HEK293T (cell line): ENCODE measurements around the gene NRAS.

Source experiments
- CTCF ChIA-PET: fragments of 350-600 bp; formaldehyde crosslinking; extraction: SDS; loops from one replicate; lab custom pipeline; 2021; ENCODE audit warnings: antibody characterized with exemption, inconsistent platforms; lab: Yijun Ruan, JAX
- POLR2A ChIA-PET: fragments of 350-600 bp; formaldehyde crosslinking; extraction: SDS; loops from one replicate; lab custom pipeline; 2020; ENCODE audit warnings: antibody characterized with exemption, inconsistent platforms; lab: Yijun Ruan, JAX
- DNase-seq: peaks from one replicate; pipeline ENCODE4 v3.0.0; 2012; ENCODE audit warnings: mixed read lengths; ENCODE audit errors: extremely low spot score
- ARNT ChIP-seq: fragments of 450-650 bp; IDR thresholded peaks from 2 replicates; pipeline ENCODE4 v1.6.1; 2017; ENCODE audit warnings: mild to moderate bottlenecking
- BHLHE40 ChIP-seq: fragments of 450-650 bp; IDR thresholded peaks from 2 replicates; pipeline ENCODE4 v1.6.1; 2016; ENCODE audit warnings: mild to moderate bottlenecking, moderate library complexity, borderline replicate concordance
- CTBP1 ChIP-seq: fragments of 450-650 bp; IDR thresholded peaks from 2 replicates; pipeline ENCODE4 v1.6.1; 2016; ENCODE audit warnings: borderline replicate concordance
- ELF4 ChIP-seq: fragments of 450-650 bp; IDR thresholded peaks from 2 replicates; pipeline ENCODE4 v1.6.1; 2017; ENCODE audit warnings: antibody characterized with exemption
- FOXA1 ChIP-seq: fragments of 450-650 bp; IDR thresholded peaks from 2 replicates; pipeline ENCODE4 v1.6.1; 2016; ENCODE audit warnings: mild to moderate bottlenecking
- FOXK2 ChIP-seq: fragments of 450-650 bp; IDR thresholded peaks from 2 replicates; pipeline ENCODE4 v1.6.1; 2016; ENCODE audit warnings: mild to moderate bottlenecking
- FOXM1 ChIP-seq: fragments of 450-650 bp; IDR thresholded peaks from 2 replicates; pipeline ENCODE4 v1.6.1; 2017; ENCODE audit warnings: mild to moderate bottlenecking, borderline replicate concordance
- HDGF ChIP-seq: fragments of 450-650 bp; IDR thresholded peaks from 2 replicates; pipeline ENCODE4 v1.6.1; 2017; ENCODE audit warnings: antibody characterized with exemption, borderline replicate concordance
- L3MBTL2 ChIP-seq: fragments of 450-650 bp; conservative IDR thresholded peaks from 2 replicates; pipeline ENCODE4 v1.6.1; 2016; ENCODE audit warnings: mild to moderate bottlenecking
- LEF1 ChIP-seq: fragments of 450-650 bp; IDR thresholded peaks from 2 replicates; pipeline ENCODE4 v1.6.1; 2017; ENCODE audit warnings: mild to moderate bottlenecking, borderline replicate concordance
- NFRKB ChIP-seq: fragments of 450-650 bp; IDR thresholded peaks from 2 replicates; pipeline ENCODE4 v1.6.1; 2016; ENCODE audit warnings: mild to moderate bottlenecking, moderate library complexity
- SP1 ChIP-seq: fragments of 450-650 bp; IDR thresholded peaks from 2 replicates; pipeline ENCODE4 v1.6.1; 2017
- SUZ12 ChIP-seq: fragments of 450-650 bp; IDR thresholded peaks from 2 replicates; pipeline ENCODE4 v1.6.1; 2016; ENCODE audit warnings: mild to moderate bottlenecking
- TARDBP ChIP-seq: fragments of 450-650 bp; IDR thresholded peaks from 2 replicates; pipeline ENCODE4 v1.6.1; 2016
- ZNF384 ChIP-seq: fragments of 450-650 bp; IDR thresholded peaks from 2 replicates; pipeline ENCODE4 v1.6.1; 2016
- TF ChIP-seq, protein P1 (sequence below): fragments of 450-650 bp; IDR thresholded peaks from 2 replicates; pipeline ENCODE4 v1.6.1; 2016

The NRAS gene

DNA sequence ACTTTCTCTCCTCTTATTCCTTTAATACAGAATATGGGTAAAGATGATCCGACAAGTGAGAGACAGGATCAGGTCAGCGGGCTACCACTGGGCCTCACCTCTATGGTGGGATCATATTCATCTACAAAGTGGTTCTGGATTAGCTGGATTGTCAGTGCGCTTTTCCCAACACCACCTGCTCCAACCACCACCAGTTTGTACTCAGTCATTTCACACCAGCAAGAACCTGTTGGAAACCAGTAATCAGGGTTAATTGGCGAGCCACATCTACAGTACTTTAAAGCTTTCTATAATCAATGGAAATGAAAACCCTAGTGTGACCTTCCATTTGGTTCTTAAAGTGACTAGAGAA is 643 bp downstream of the NRAS start:
- no peak for DNase-seq
- ChIA-PET POLR2A (interaction anchor here (0.7 to 1.8 kb wide), 9 partner anchors 9 to 378 kb away, joined by 3 to 5 read pairs (median 4); partner anchors contain the start of genes AMPD1, CSDE1 and DENND2C), CTCF (interaction anchor here (0.6 kb wide), 1 partner anchor 445 kb away, joined by 3 read pairs; no protein-coding TSS in a partner anchor)
- TF ChIP-seq HDGF (no peak), L3MBTL2 (no peak), TARDBP (no peak), SP1 (no peak), LEF1 (no peak), NFRKB (no peak), FOXA1 (no peak), BHLHE40 (no peak), FOXM1 (no peak), ELF4 (no peak), ZNF384 (no peak), ARNT (no peak), CTBP1 (no peak), SUZ12 (no peak), FOXK2 (no peak)
- TF ChIP-seq, protein P1, sequence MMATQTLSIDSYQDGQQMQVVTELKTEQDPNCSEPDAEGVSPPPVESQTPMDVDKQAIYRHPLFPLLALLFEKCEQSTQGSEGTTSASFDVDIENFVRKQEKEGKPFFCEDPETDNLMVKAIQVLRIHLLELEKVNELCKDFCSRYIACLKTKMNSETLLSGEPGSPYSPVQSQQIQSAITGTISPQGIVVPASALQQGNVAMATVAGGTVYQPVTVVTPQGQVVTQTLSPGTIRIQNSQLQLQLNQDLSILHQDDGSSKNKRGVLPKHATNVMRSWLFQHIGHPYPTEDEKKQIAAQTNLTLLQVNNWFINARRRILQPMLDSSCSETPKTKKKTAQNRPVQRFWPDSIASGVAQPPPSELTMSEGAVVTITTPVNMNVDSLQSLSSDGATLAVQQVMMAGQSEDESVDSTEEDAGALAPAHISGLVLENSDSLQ: no peak

DNA sequence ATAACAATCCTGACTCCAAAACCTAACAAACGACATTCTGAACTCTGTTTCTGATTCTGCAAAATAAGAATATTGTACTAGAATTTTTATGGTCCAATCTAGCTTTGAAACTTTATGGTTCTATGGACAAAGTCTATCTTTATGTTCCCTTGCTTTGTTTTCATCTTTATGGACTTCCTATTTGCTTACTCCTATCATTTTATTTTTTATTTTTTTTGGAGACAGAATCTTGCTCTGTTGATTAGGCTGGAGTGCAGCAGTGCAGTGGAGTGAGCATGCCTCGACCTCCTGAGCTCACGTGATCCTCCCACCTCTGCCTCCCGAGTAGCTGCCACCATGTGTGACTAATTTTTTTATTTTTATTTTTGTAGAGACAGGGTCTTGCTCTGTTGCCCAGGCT is 3.6 kb downstream of the NRAS start:
- no peak for DNase-seq
- no peak for TF ChIP-seq FOXK2
- TF ChIP-seq FOXM1: no peak
- POLR2A ChIA-PET: no interaction called here
- CTCF ChIA-PET: no interaction called here

DNA sequence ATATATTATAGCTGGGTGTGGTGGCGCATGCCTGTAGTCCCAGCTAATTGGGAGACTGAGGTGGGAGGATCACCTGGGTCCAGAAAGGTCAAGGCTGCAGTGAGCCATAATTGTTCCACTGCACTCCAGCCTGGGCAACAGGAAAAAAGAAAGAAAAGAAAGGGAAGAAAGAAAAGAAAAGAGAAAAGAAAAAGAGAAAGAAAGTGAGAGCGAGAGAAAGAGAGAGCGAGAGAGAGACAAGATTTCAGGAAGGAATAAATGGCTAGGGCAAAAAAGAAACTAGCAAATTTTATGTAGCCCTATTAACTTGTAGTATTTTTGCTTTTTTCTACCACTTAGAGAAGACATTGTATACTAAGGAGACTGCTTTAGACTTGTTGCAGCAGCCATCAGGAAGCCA is 6.2 kb downstream of the NRAS start:
- CTCF ChIA-PET: interaction anchor here (0.6 kb wide), 1 partner anchor 278 kb away, joined by 5 read pairs; no protein-coding TSS in a partner anchor

DNA sequence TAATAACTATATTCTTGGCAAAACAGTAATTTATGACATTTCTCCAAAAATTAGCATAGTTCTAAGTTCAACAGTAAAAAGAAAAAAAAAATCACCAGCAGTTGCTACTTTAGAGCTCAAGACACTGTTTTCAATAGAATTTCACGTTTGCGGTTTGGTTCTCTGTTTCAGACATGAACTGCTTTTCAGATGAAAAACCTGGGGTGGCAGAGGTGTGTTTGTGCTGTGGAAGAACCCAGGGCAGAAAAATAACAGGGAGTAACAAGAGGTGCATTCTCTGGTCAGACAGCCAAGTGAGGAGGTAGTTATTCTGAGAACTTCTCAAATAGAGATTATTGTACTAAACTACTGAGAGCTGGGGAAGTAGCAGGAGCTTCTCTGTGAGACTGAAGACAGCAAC is 9.0 kb downstream of the NRAS start:
- ChIA-PET CTCF (no interaction called here), POLR2A (interaction anchor here (1.3 kb wide), 1 partner anchor 8 kb away, joined by 5 read pairs; the partner anchor contains the start of gene NRAS)
- TF ChIP-seq ELF4 (no peak), SP1 (no peak), CTBP1 (no peak), FOXM1 (no peak), FOXA1 (no peak)
- TF ChIP-seq, protein P1: no peak
- DNase-seq: no peak

More for the DNA sequence above, 6.2 kb downstream of the NRAS start:
- no peak for TF ChIP-seq CTBP1
- TF ChIP-seq ARNT: no peak
- DNase-seq: no peak
- POLR2A ChIA-PET: no interaction called here

DNA sequence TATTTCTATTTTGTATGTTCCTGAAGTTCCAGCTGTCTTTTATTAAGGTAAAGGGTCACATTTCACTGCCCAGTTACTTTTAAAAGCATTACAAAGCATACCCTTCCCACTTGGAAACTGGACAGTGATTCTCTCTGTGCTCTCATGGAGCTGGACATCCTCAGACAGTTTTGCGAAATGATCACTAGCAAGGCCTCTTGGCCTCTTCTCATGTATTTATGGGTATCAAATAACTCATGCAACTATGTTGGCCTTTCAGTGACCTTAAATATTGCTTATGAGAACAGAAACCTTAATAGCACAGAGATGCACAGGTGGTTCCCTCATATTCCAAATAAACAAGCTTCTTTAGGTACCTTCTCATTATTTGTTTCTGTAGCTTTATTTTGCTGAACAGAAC is 13.3 kb downstream of the NRAS start:
- no peak for DNase-seq
- no peak for TF ChIP-seq FOXA1
- no peak for TF ChIP-seq L3MBTL2
- no peak for TF ChIP-seq LEF1
- no peak for TF ChIP-seq BHLHE40
- TF ChIP-seq SUZ12: no peak
- no peak for TF ChIP-seq FOXK2
- no peak for TF ChIP-seq CTBP1
- no peak for TF ChIP-seq HDGF
- no peak for TF ChIP-seq ELF4
- no peak for TF ChIP-seq ARNT
- TF ChIP-seq SP1: no peak
- TF ChIP-seq ZNF384: no peak
- no peak for TF ChIP-seq TARDBP
- ChIA-PET CTCF (no interaction called here), POLR2A (no interaction called here)

DNA sequence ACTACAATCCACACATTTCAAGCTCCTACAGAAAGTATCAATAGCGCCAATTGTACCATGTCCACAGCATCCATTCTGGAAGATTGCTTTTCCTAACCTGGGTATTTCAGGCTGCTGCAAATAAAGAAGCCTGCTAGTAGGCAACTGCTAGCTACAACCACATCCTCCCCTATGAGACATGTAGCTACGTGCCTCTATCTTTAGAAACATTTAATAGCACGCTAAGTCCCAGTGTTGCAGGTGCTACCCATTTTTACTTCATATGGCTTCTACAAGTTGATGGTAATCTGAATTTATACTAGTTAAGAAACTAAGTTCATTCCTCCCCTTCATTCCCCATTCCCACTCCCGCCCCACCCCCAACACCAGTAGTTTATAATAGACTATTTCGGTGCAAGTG is 13.8 kb downstream of the NRAS start:
- no peak for DNase-seq
- ChIA-PET POLR2A (no interaction called here), CTCF (no interaction called here)
- TF ChIP-seq FOXK2: no peak
- TF ChIP-seq ZNF384: no peak
- TF ChIP-seq CTBP1: no peak
- TF ChIP-seq LEF1: no peak
- TF ChIP-seq SUZ12: no peak
- no peak for TF ChIP-seq L3MBTL2

DNA sequence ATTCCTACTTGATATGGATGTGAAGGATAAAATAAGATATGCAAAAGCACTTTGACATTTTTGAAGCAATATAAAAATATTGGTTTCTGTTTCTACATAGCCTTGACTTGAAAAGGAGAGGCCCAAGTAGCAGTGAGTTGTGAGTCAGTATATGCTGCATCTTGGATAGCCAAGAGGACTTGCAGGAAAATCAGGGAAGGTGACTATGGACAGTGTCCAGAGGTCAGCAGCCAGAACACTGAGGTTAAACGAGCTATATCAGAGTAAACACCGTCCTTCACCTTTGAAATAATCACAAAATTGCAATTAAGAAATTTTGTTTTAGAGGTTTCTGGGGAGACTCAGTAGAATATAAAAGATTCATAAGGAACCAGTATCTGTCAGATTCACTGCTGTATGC is 14.6 kb downstream of the NRAS start:
- ChIA-PET CTCF (no interaction called here), POLR2A (no interaction called here)
- DNase-seq: no peak
- TF ChIP-seq ARNT (no peak), NFRKB (no peak), HDGF (no peak), SUZ12 (no peak), FOXM1 (no peak), FOXA1 (no peak), L3MBTL2 (no peak), BHLHE40 (no peak), ZNF384 (no peak), SP1 (no peak), LEF1 (no peak), CTBP1 (no peak), TARDBP (no peak), ELF4 (no peak), FOXK2 (no peak)
- TF ChIP-seq, protein P1: no peak
